Measurements from ENCODE around the gene SH3GLB2. TPM values are rescaled to one million over a fixed set of nuclear protein-coding genes. Genes with fewer than 3 reads are reported as not detected.

Gene SH3GLB2
- total and polyA plus RNA-seq, 11 donors = 27.3 to 42.7 (median 35.4) TPM

DNA sequence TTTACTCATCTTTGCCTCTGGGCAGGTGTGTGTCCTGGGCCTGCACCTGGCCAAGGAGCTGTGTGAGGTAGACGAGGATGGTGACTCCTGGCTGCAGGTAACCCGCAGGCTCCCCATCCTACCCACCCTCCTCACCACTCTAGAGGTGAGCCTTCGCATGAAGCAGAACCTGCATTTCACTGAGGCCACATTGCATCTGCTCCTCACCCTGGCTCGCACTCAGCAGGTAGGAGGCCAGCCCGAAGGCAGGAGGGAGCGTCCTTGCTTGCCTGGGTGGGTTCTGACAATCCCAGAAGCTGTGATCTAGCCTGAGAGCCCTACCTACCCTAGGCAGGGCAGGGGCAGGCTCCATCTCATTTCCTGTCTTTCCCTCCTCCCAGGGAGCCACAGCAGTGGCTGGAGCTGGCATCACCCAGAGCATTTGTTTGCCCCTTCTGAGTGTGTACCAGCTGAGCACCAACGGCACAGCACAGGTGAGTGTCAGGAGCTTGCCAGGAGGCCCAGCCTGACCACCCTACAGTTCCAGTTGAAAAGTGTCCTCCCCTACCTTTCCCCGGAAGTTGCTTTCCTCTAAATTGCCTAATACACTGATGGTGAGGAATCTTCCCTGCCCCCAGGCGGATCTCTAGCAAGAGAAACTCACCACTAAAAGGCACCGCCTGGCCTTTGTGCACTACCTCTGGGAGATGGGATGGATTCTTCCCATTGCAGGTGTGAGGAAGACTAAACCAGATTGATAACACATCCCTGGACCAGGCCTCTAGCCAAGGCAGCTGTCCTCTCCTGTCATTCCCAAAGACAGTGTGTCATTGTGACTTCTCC, 26.4 kb downstream of the SH3GLB2 start:
- 96 to 98% (median 97%) methylated on average over 8 to 10 of the region's 10 CpGs for WGBS, 4 donors
- no peaks in the 10 kb centered on the region for H3K9me3 ChIP-seq
- no peak for ATAC-seq
- H3K36me3 ChIP-seq = peaks cover 0 to 96% (median 90%) of the 10 kb centered on the region in 9 donors
- H3K4me1 ChIP-seq = peaks cover 0 to 8% (median 6%) of the 10 kb centered on the region in 12 donors
- H3K4me3 ChIP-seq = no peak overlapping the region
- DNase-seq = peak in 1 of 5 donors; percentile 41
- H3K27me3 ChIP-seq = no peaks in the 10 kb centered on the region
- TF ChIP-seq, protein P1, sequence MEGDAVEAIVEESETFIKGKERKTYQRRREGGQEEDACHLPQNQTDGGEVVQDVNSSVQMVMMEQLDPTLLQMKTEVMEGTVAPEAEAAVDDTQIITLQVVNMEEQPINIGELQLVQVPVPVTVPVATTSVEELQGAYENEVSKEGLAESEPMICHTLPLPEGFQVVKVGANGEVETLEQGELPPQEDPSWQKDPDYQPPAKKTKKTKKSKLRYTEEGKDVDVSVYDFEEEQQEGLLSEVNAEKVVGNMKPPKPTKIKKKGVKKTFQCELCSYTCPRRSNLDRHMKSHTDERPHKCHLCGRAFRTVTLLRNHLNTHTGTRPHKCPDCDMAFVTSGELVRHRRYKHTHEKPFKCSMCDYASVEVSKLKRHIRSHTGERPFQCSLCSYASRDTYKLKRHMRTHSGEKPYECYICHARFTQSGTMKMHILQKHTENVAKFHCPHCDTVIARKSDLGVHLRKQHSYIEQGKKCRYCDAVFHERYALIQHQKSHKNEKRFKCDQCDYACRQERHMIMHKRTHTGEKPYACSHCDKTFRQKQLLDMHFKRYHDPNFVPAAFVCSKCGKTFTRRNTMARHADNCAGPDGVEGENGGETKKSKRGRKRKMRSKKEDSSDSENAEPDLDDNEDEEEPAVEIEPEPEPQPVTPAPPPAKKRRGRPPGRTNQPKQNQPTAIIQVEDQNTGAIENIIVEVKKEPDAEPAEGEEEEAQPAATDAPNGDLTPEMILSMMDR (IDR thresholded peaks at IDR 0.05) = no peak
- TF ChIP-seq POLR2A (IDR thresholded peaks at IDR 0.05) = no peak
- H3K27ac ChIP-seq = no peak overlapping the region
- intact Hi-C loops (cut with DNase I) = loop anchor here in 3 of 10 donors (10.0 kb wide), 1 partner anchor 147 kb away; no protein-coding TSS in a partner anchor

DNA sequence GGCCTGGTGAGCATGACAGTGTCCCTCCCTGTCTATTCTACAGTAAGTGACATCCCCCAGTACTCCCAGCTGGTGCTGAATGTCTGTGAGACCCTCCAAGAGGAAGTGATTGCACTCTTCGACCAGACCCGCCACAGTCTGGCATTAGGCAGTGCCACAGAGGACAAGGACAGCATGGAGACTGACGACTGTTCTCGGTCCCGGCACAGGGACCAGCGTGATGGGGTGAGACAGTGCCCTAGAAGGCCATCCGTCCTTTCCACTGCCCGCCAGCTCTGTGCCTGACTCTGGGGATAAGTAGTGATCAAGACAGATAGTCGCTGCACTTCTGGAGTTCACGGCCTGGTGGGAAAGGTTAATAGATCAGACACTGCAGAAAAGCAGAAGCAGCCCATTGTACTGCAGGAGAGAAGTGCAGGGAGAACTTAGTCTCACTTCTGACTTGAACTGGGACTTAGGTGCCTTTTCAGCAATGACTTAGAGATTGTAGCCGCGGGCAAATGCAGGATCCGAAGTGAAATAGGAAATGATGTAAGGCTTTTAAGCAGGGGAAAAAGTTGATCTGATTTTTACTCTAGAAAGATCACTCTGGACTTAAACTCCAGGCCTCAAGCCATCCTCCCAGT, 28.4 kb downstream of the SH3GLB2 start:
- no peak for TF ChIP-seq POLR2A (IDR thresholded peaks at IDR 0.05)
- TF ChIP-seq, protein P1 (IDR thresholded peaks at IDR 0.05) = no peak
- H3K36me3 ChIP-seq = peaks cover 0 to 96% (median 93%) of the 10 kb centered on the region in 9 donors
- DNase-seq = peak in 1 of 5 donors; percentile 33
- H3K4me1 ChIP-seq = peaks cover 0 to 4% (median 0%) of the 10 kb centered on the region in 12 donors
- no peak overlapping the region for H3K27ac ChIP-seq
- intact Hi-C loops (cut with DNase I) = loop anchor here in 3 of 10 donors (10.0 kb wide), 1 partner anchor 145 kb away; no protein-coding TSS in a partner anchor
- no peaks in the 10 kb centered on the region for H3K27me3 ChIP-seq
- no peak overlapping the region for H3K4me3 ChIP-seq
- H3K9me3 ChIP-seq = no peaks in the 10 kb centered on the region
- ATAC-seq = no peak
- WGBS, 4 donors = 83 to 94% (median 88%) methylated on average over 10 to 13 of the region's 13 CpGs

DNA sequence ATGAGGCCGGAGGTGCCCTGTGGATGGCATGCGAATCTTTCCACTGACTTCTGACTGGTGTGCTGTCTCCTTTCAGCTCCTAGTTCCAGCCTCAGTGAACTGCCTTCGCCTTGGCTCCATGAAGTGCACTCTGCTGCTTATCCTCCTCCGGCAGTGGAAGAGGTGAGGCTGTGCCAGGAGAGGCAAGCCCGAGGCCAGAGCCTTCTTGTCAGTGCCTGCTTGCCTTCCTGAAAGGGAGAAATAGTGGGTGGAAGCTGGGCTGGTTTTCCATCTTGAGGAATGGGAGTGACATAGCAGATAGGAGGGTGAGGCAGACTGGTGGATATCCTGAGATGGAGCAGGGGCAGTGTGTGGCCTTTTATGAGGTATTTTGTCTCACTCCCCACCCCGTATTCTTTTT, 29.7 kb downstream of the SH3GLB2 start:
- DNase-seq (no peak), ATAC-seq (no peak)
- WGBS, 4 donors = 82 to 94% (median 92%) methylated on average over 6 of the region's 6 CpGs

More for the DNA sequence above, 29.7 kb downstream of the SH3GLB2 start:
- TF ChIP-seq, protein P1 (IDR thresholded peaks at IDR 0.05) = no peak
- TF ChIP-seq POLR2A (IDR thresholded peaks at IDR 0.05) = no peak
- Histone ChIP-seq H3K27ac (no peak overlapping the region), H3K4me3 (no peak overlapping the region), H3K4me1 (peaks cover 0 to 4% (median 0%) of the 10 kb centered on the region in 12 donors), H3K9me3 (no peaks in the 10 kb centered on the region), H3K27me3 (no peaks in the 10 kb centered on the region), H3K36me3 (peaks cover 0 to 100% (median 99%) of the 10 kb centered on the region in 9 donors)
- intact Hi-C loops (cut with DNase I) = no loop called here
